Cardiac muscle cell (in vitro differentiated cells and primary cell): Measurements from ENCODE around the gene NDUFA1. TPM values are rescaled to one million over a fixed set of nuclear protein-coding genes. Genes with fewer than 3 reads are reported as not detected.

ENCODE experiments used
- DNase-seq, 2 donors: peaks; one replicate each; pipeline versions ENCODE4 v3.0.0 to v3.0.0-alpha.2; 2010 to 2017; ENCODE audit warnings: low read depth in 1 of 2, low spot score in 1 of 2
- H3K27ac ChIP-seq: fragments of 200-600 bp; sonication (generic); 2 replicates; pipeline ENCODE4 v1.5.1; 2016
- H3K27me3 ChIP-seq: fragments of 200-600 bp; sonication (generic); 2 replicates; pipeline ENCODE4 v1.6.0; 2016; ENCODE audit warnings: control low read depth
- H3K36me3 ChIP-seq: fragments of 200-600 bp; sonication (generic); 2 replicates; pipeline ENCODE4 v1.5.1; 2016; ENCODE audit warnings: control low read depth
- H3K4me1 ChIP-seq: fragments of 200-600 bp; sonication (generic); 2 replicates; pipeline ENCODE4 v1.8.1; 2017; ENCODE audit warnings: low read depth, mild to moderate bottlenecking, mixed run types
- H3K4me3 ChIP-seq: fragments of 200-600 bp; sonication (generic); 2 replicates; pipeline ENCODE4 v1.5.1; 2016; ENCODE audit warnings: mild to moderate bottlenecking
- H3K9me3 ChIP-seq: fragments of 200-600 bp; sonication (generic); 2 replicates; pipeline ENCODE4 v1.5.1; 2017; ENCODE audit warnings: low read depth, mild to moderate bottlenecking, control low read depth
- CTCF ChIP-seq: IDR thresholded peaks from 2 replicates; pipeline ENCODE4 v1.5.1; 2012; ENCODE audit warnings: low read depth, mild to moderate bottlenecking, low read length
- polyA plus RNA-seq: library from polyadenylated mRNA; unstranded; fragments of >200 nt; fragmentation: Nextera tagmentation; extraction: Ambion mirVana; gene quantifications from 2 replicates; pipeline ENCODE4 v1.2.1, GENCODE V29; 2016
- total RNA-seq: library from RNA; depleted of rRNA; stranded (reverse); fragments of >200 nt; gene quantifications from 2 replicates; pipeline ENCODE4 v1.2.3, GENCODE V29; 2016

NDUFA1 gene
- total and polyA plus RNA-seq, 2 experiments from 2014 or later = 38.3 to 587 TPM

- no peak within 1 kb of the TSS for H3K4me3 ChIP-seq
- TF ChIP-seq CTCF = no peak
- no peak within 1 kb of the TSS for H3K27ac ChIP-seq
- no peaks in the 10 kb centered on the region for H3K27me3 ChIP-seq
- no peaks in the 10 kb centered on the region for H3K36me3 ChIP-seq
- H3K9me3 ChIP-seq = no peaks in the 10 kb centered on the region
- DNase-seq = peak in 1 of 2 donors; percentile 7
- H3K4me1 ChIP-seq = no peaks in the 10 kb centered on the region
These were observed 24.3 kb downstream of the NDUFA1 start, which contains the start of gene AKAP14 for GRCh38 chrX:119895843-119896326. Gene AKAP14 (plus strand): TSS chrX:119895893. CDS start chrX:119903224, 7,331 bp downstream.

- Histone ChIP-seq H3K27me3 (no peaks in the 10 kb centered on the region), H3K36me3 (no peaks in the 10 kb centered on the region), H3K4me1 (no peaks in the 10 kb centered on the region), H3K4me3 (no peak overlapping the region), H3K27ac (no peak overlapping the region), H3K9me3 (no peaks in the 10 kb centered on the region)
- no peak for DNase-seq
- no peak for TF ChIP-seq CTCF
These were observed 27.5 kb downstream of the NDUFA1 start for GRCh38 chrX:119899125-119899524.

- no peak overlapping the region for H3K4me3 ChIP-seq
- no peak for DNase-seq
- no peak for TF ChIP-seq CTCF
These were observed 29.3 kb downstream of the NDUFA1 start for GRCh38 chrX:119900976-119901375.

GRCh38 chrX:119916310-119916709 is 44.7 kb downstream of the NDUFA1 start:
- H3K4me3 ChIP-seq = no peak overlapping the region
- H3K4me1 ChIP-seq = no peaks in the 10 kb centered on the region
- H3K9me3 ChIP-seq = no peaks in the 10 kb centered on the region
- no peaks in the 10 kb centered on the region for H3K27me3 ChIP-seq
- H3K27ac ChIP-seq = no peak overlapping the region
- H3K36me3 ChIP-seq = no peaks in the 10 kb centered on the region
- no peak for DNase-seq
- no peak for TF ChIP-seq CTCF

More at GRCh38 chrX:119900976-119901375, 29.3 kb downstream of the NDUFA1 start:
- H3K27ac ChIP-seq = no peak overlapping the region
- H3K36me3 ChIP-seq = no peaks in the 10 kb centered on the region
- no peaks in the 10 kb centered on the region for H3K4me1 ChIP-seq
- no peaks in the 10 kb centered on the region for H3K27me3 ChIP-seq
- H3K9me3 ChIP-seq = no peaks in the 10 kb centered on the region

GRCh38 chrX:119917877-119918276 is 46.2 kb downstream of the NDUFA1 start:
- H3K27ac ChIP-seq = no peak overlapping the region
- H3K4me3 ChIP-seq = no peak overlapping the region
- H3K9me3 ChIP-seq = no peaks in the 10 kb centered on the region
- no peaks in the 10 kb centered on the region for H3K36me3 ChIP-seq
- H3K4me1 ChIP-seq = no peaks in the 10 kb centered on the region
- no peak for DNase-seq
- no peaks in the 10 kb centered on the region for H3K27me3 ChIP-seq
- no peak for TF ChIP-seq CTCF
